GM10266 (cell line): ENCODE measurements around the gene GMNN.
"Not testable (repeated sequence)": the region's sequence is repeated elsewhere in the genome, so short reads cannot be mapped to it uniquely, and the experiment has no call there.

Source experiments
- DNase-seq: peaks from one replicate; pipeline ENCODE4 v3.0.0; 2012; ENCODE audit errors: extremely low spot score
- CTCF ChIP-seq: IDR thresholded peaks from 2 replicates; pipeline ENCODE4 v1.5.1; 2012; ENCODE audit warnings: mild to moderate bottlenecking, low read depth; ENCODE audit not compliant: control insufficient read depth, insufficient read depth; ENCODE audit errors: missing control alignments

Gene GMNN

GRCh38 chr6:24755279-24755678 is 19.5 kb upstream of the GMNN start:
- no peak for TF ChIP-seq CTCF

GRCh38 chr6:24757611-24758010 is 17.1 kb upstream of the GMNN start:
- TF ChIP-seq CTCF: no peak
- DNase-seq: no peak

More at GRCh38 chr6:24755279-24755678, 19.5 kb upstream of the GMNN start:
- no peak for DNase-seq

GRCh38 chr6:24759718-24760117 is 15.0 kb upstream of the GMNN start:
- DNase-seq: no peak
- no peak for TF ChIP-seq CTCF

GRCh38 chr6:24760210-24760609 is 14.5 kb upstream of the GMNN start:
- no peak for DNase-seq
- TF ChIP-seq CTCF: no peak

GRCh38 chr6:24761193-24761835 is 13.4 kb upstream of the GMNN start:
- no peak for TF ChIP-seq CTCF
- DNase-seq: no peak

GRCh38 chr6:24761851-24762250 is 12.9 kb upstream of the GMNN start:
- TF ChIP-seq CTCF: no peak
- no peak for DNase-seq

- no peak for TF ChIP-seq CTCF
- DNase-seq: no peak
These were observed 11.2 kb upstream of the GMNN start for GRCh38 chr6:24763578-24763977.

- not testable (repeated sequence) for DNase-seq
These were observed 9.6 kb upstream of the GMNN start for GRCh38 chr6:24764833-24765828.

- not testable (repeated sequence) for DNase-seq
These were observed 8.8 kb upstream of the GMNN start for GRCh38 chr6:24765968-24766367.
